Breast epithelium (tissue), 3 donors: ENCODE measurements around the gene KAT7.

Source experiments
- CTCF ChIP-seq, 3 donors: fragments of 450-650 bp; IDR thresholded peaks; one replicate each; pipeline ENCODE4 v1.5.1; 2016 to 2017; ENCODE audit warnings: antibody characterized with exemption in 3 of 3, mild to moderate bottlenecking in 3 of 3, moderate library complexity in 3 of 3
- POLR2AphosphoS5 ChIP-seq, 3 donors: sonication (generic); formaldehyde crosslinking; IDR thresholded peaks; one replicate each; pipeline ENCODE4 v1.6.1; 2017; ENCODE audit warnings: antibody characterized with exemption in 3 of 3

DNA sequence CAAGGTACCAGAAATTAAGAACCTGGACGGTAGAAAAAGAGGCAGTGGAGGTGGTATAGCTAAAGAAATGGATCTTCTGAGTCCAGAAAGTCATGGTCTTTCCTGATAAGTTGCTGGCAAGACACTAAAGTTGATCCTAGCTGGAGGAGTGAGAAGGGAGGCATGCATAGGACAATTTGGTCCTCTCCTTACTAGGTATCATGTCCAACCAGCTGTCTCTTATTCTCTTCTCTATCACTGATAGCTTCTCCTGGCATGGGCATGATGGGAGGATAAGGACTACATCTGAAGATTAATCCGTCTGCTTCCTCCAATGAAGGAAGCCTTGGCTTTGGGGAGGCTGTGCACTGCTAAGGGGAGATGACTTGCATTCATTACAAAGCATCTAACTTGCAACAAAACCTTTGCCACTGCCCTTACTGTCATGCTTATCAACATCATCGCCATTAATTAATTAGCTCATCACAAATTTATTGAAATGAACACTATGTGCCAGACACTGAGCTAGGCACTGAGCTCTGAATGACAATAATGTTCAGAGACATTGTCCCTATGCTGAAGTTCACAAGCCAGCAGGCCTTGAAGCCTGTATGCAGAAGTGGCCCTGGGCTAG lies 21.5 kb upstream of the KAT7 start:
- TF ChIP-seq CTCF (IDR thresholded peaks at IDR 0.05): no peak
- no peak for TF ChIP-seq POLR2AphosphoS5 (IDR thresholded peaks at IDR 0.05)
